H1 (cell line): ENCODE measurements around the gene PXMP4. TPM values are rescaled to one million over a fixed set of nuclear protein-coding genes. Genes with fewer than 3 reads are reported as not detected.

ENCODE experiments used
- NRF1 ChIP-seq: IDR thresholded peaks from 2 replicates; pipeline ENCODE4 v1.6.1; 2011; ENCODE audit warnings: mild to moderate bottlenecking, low read depth, low read length, improper control_type of control experiment
- PHF8 ChIP-seq: fragments of 200-600 bp; sonication (generic); conservative IDR thresholded peaks from 2 replicates; pipeline ENCODE4 v1.7.1; 2012; ENCODE audit warnings: low read depth, mild to moderate bottlenecking, inconsistent platforms, low read length, moderate library complexity
- polyA plus RNA-seq, 7 experiments: library from polyadenylated mRNA; depleted of rRNA in 3 of 7; stranded (reverse) in 5 of 7; unstranded in 2 of 7; fragments of >200 nt in 5 of 7; fragments of 200-250 nt in 2 of 7; gene quantifications; 1 replicate in 5 of 7; 2 replicates in 1 of 7; 4 replicates in 1 of 7; pipeline versions ENCODE4 v1.2.1 to v1.2.3, GENCODE V29; 2011 to 2013; ENCODE audit warnings: missing spikeins in 2 of 7, mixed read lengths in 2 of 7
- total RNA-seq: library from RNA; stranded (reverse); fragmentation: NEBNext Ultra II Directional; extraction: Animal tissue kit (Norgen Biotek cat#: 25700); gene quantifications from 2 replicates; pipeline ENCODE4 v1.2.1, GENCODE V29; 2021
- TF ChIP-seq, protein P1 (sequence below): fragments of 300-600 bp; sonication (generic); IDR thresholded peaks from 2 replicates; pipeline ENCODE4 v1.7.1; 2012; ENCODE audit warnings: low read length, moderate library complexity, mild to moderate bottlenecking, inconsistent platforms; ENCODE audit not compliant: insufficient replicate concordance
- TF ChIP-seq, protein P2 (sequence below): IDR thresholded peaks from 2 replicates; pipeline ENCODE4 v1.6.1; 2012; ENCODE audit warnings: inconsistent platforms

The PXMP4 gene
- total and polyA plus RNA-seq, 2 of the 8 experiments (the other 6 are each of a cell fraction or from before 2014, with no cell fraction given), result 3.3 to 3.4 TPM

DNA sequence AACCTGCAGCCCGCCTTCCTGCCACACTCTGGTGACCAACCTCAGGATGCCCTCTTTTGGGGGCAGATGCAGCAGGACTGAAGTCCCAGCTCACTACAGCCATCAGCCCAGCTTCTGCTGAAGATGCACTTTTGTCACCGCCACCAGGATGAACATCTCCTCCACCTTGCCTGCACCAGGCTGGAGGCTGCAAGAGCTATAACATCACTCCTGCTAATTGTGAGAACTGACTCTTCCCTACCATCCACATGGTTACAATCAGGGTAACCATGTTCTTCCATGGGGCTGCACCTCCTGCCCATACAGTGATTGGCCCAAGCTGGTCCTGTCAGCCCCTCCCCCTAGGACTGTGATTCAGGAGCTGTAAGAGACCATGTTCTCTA, 55.4 kb downstream of the PXMP4 start (continued):
- TF ChIP-seq NRF1 (no peak), PHF8 (no peak)
- TF ChIP-seq, protein P1, sequence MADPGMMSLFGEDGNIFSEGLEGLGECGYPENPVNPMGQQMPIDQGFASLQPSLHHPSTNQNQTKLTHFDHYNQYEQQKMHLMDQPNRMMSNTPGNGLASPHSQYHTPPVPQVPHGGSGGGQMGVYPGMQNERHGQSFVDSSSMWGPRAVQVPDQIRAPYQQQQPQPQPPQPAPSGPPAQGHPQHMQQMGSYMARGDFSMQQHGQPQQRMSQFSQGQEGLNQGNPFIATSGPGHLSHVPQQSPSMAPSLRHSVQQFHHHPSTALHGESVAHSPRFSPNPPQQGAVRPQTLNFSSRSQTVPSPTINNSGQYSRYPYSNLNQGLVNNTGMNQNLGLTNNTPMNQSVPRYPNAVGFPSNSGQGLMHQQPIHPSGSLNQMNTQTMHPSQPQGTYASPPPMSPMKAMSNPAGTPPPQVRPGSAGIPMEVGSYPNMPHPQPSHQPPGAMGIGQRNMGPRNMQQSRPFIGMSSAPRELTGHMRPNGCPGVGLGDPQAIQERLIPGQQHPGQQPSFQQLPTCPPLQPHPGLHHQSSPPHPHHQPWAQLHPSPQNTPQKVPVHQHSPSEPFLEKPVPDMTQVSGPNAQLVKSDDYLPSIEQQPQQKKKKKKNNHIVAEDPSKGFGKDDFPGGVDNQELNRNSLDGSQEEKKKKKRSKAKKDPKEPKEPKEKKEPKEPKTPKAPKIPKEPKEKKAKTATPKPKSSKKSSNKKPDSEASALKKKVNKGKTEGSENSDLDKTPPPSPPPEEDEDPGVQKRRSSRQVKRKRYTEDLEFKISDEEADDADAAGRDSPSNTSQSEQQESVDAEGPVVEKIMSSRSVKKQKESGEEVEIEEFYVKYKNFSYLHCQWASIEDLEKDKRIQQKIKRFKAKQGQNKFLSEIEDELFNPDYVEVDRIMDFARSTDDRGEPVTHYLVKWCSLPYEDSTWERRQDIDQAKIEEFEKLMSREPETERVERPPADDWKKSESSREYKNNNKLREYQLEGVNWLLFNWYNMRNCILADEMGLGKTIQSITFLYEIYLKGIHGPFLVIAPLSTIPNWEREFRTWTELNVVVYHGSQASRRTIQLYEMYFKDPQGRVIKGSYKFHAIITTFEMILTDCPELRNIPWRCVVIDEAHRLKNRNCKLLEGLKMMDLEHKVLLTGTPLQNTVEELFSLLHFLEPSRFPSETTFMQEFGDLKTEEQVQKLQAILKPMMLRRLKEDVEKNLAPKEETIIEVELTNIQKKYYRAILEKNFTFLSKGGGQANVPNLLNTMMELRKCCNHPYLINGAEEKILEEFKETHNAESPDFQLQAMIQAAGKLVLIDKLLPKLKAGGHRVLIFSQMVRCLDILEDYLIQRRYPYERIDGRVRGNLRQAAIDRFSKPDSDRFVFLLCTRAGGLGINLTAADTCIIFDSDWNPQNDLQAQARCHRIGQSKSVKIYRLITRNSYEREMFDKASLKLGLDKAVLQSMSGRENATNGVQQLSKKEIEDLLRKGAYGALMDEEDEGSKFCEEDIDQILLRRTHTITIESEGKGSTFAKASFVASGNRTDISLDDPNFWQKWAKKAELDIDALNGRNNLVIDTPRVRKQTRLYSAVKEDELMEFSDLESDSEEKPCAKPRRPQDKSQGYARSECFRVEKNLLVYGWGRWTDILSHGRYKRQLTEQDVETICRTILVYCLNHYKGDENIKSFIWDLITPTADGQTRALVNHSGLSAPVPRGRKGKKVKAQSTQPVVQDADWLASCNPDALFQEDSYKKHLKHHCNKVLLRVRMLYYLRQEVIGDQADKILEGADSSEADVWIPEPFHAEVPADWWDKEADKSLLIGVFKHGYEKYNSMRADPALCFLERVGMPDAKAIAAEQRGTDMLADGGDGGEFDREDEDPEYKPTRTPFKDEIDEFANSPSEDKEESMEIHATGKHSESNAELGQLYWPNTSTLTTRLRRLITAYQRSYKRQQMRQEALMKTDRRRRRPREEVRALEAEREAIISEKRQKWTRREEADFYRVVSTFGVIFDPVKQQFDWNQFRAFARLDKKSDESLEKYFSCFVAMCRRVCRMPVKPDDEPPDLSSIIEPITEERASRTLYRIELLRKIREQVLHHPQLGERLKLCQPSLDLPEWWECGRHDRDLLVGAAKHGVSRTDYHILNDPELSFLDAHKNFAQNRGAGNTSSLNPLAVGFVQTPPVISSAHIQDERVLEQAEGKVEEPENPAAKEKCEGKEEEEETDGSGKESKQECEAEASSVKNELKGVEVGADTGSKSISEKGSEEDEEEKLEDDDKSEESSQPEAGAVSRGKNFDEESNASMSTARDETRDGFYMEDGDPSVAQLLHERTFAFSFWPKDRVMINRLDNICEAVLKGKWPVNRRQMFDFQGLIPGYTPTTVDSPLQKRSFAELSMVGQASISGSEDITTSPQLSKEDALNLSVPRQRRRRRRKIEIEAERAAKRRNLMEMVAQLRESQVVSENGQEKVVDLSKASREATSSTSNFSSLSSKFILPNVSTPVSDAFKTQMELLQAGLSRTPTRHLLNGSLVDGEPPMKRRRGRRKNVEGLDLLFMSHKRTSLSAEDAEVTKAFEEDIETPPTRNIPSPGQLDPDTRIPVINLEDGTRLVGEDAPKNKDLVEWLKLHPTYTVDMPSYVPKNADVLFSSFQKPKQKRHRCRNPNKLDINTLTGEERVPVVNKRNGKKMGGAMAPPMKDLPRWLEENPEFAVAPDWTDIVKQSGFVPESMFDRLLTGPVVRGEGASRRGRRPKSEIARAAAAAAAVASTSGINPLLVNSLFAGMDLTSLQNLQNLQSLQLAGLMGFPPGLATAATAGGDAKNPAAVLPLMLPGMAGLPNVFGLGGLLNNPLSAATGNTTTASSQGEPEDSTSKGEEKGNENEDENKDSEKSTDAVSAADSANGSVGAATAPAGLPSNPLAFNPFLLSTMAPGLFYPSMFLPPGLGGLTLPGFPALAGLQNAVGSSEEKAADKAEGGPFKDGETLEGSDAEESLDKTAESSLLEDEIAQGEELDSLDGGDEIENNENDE, result no peak
- TF ChIP-seq, protein P2, sequence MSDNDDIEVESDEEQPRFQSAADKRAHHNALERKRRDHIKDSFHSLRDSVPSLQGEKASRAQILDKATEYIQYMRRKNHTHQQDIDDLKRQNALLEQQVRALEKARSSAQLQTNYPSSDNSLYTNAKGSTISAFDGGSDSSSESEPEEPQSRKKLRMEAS, result no peak
